ENCODE results near the gene ZNF133. TPM values are rescaled to one million over a fixed set of nuclear protein-coding genes. Genes with fewer than 3 reads are reported as not detected.
"Not testable (repeated sequence)": the region's sequence is repeated elsewhere in the genome, so short reads cannot be mapped to it uniquely, and the experiment has no call there.

The ZNF133 gene
- total and polyA plus RNA-seq, 12 donors, result 4.9 to 16.6 (median 6.0) TPM

DNA sequence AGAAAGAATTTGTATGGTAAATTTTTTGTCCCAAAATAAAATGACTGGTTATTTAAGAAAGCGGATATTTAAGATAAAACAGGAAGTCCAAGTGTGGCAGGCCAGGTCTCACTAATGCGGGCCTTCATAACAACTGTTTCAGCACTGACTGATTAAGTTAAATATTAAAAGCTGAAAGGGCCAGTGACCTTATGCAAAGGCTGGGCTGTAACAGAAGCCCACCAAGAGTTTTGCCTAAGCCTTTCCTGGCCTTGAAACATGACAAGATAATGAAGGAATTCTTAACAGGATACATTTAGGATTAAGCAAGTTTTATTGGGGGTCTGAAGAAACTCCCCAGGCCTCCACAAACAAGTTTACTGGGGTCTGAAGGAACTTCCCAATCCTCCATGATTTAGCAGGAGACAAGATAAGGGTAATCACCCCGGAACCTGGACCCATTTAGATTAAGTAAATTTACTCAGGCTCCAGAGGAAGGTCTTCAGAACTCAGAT lies 36.3 kb downstream of the ZNF133 start:
- intact Hi-C loops (cut with DNase I), result no loop called here
- 43 to 48% methylated on average over 3 of the region's 3 CpGs for WGBS, 2 donors
- Histone ChIP-seq H3K9me3 (peaks cover 0 to 15% (median 9%) of the 10 kb centered on the region in 11 donors), H3K27me3 (no peaks in the 10 kb centered on the region), H3K4me3 (no peak overlapping the region), H3K4me1 (no peaks in the 10 kb centered on the region), H3K36me3 (no peaks in the 10 kb centered on the region), H3K27ac (no peak overlapping the region)
- no peak for ATAC-seq
- TF ChIP-seq, protein P1, sequence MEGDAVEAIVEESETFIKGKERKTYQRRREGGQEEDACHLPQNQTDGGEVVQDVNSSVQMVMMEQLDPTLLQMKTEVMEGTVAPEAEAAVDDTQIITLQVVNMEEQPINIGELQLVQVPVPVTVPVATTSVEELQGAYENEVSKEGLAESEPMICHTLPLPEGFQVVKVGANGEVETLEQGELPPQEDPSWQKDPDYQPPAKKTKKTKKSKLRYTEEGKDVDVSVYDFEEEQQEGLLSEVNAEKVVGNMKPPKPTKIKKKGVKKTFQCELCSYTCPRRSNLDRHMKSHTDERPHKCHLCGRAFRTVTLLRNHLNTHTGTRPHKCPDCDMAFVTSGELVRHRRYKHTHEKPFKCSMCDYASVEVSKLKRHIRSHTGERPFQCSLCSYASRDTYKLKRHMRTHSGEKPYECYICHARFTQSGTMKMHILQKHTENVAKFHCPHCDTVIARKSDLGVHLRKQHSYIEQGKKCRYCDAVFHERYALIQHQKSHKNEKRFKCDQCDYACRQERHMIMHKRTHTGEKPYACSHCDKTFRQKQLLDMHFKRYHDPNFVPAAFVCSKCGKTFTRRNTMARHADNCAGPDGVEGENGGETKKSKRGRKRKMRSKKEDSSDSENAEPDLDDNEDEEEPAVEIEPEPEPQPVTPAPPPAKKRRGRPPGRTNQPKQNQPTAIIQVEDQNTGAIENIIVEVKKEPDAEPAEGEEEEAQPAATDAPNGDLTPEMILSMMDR (IDR thresholded peaks at IDR 0.05), result no peak
- DNase-seq, result no peak

DNA sequence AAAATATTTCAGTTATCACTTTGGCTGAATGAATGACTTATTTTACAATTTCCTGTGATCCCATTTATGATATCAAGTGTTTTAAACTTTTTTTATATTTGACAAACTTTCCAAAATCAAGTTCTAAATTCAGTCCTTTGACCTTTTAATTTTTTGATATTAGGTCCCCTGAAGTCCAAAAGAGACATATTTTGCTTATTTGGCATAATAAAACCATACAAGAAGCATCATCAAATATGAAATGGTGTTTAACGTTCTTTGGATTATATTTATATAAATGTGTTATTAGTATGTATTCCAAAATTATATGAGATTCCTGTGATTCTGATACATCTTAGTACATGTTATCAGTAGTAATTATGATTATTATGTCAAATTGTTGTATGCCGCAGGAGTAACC lies 38.7 kb downstream of the ZNF133 start:
- no peak for ATAC-seq
- DNase-seq, result no peak
- Histone ChIP-seq H3K4me3 (no peak overlapping the region), H3K27me3 (no peaks in the 10 kb centered on the region), H3K27ac (no peak overlapping the region), H3K36me3 (no peaks in the 10 kb centered on the region), H3K9me3 (peaks cover 0 to 38% (median 21%) of the 10 kb centered on the region in 11 donors), H3K4me1 (no peaks in the 10 kb centered on the region)
- intact Hi-C loops (cut with DNase I), result no loop called here
- TF ChIP-seq, protein P1 (IDR thresholded peaks at IDR 0.05), result no peak
- WGBS, 2 donors, result 95 to 99% methylated on average over 2 of the region's 2 CpGs

DNA sequence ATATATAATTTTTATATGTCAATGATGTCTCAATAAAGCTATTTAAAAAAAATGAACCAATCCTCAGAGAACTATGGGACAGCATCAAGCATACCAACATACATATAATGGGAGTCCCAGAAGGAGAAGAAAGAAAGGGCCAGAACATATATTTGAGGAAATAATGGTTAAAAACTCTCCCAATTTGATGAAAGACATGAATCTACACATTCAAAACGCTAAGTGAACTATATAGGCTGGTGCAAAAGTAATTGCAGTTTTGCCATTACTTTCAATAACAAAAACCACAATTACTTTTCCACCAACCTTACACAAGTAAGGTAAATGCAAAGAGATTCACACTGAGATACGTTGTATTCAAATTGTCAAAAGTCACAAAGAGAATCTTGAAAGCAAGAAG lies 43.4 kb downstream of the ZNF133 start:
- Histone ChIP-seq H3K27me3 (no peaks in the 10 kb centered on the region), H3K27ac (no peak overlapping the region), H3K4me3 (no peak overlapping the region), H3K4me1 (no peaks in the 10 kb centered on the region), H3K36me3 (no peaks in the 10 kb centered on the region), H3K9me3 (peaks cover 0 to 67% (median 26%) of the 10 kb centered on the region in 11 donors)
- intact Hi-C loops (cut with DNase I), result no loop called here
- ATAC-seq (no peak), DNase-seq (no peak)
- TF ChIP-seq, protein P1 (IDR thresholded peaks at IDR 0.05), result no peak
- 79 to 86% methylated on average over 2 of the region's 2 CpGs for WGBS, 2 donors

DNA sequence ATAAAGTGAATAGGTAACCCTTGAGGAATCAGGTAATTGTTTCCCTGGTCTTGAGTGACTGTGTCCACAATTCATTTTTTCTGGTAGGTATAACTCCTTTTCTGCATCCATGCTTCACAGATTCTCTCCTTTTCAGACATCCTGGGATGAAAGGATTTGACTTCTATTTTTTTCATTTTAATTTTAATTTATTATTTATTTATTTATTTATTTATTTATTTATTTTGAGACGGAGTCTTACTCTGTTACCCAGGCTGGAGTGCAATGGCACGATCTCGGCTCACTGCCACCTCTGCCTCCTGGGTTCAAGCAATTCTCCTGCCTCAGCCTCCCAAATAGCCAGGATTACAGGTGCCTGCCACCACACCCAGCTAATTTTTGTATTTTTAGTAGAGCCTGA lies 61.4 kb downstream of the ZNF133 start:
- H3K9me3 ChIP-seq, ATAC-seq: not testable (repeated sequence)

DNA sequence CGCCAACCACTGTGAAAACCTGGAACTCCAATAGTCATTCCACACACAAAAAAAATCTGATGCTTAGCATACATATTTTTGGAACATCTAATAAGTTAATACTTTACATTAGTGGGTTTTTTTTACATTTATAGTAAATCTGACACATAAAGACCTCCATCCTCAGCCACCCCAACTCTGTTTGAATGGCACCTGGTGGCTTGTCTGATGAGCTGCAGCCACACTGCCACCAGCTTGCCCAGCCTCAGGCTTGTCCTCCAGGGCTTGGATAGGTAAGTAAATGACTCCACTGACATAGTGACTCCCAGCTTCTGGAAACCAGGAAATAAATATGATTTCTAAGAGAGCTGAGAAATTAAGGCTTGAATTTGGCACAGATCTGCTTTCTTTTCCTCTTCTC lies 71.5 kb downstream of the ZNF133 start:
- H3K27ac ChIP-seq, result no peak overlapping the region
- no peaks in the 10 kb centered on the region for H3K4me1 ChIP-seq
- 84 to 92% methylated on average over 1 of the region's 1 CpG for WGBS, 2 donors
- no peaks in the 10 kb centered on the region for H3K36me3 ChIP-seq
- peaks cover 0 to 4% (median 0%) of the 10 kb centered on the region in 7 donors for H3K27me3 ChIP-seq
- TF ChIP-seq, protein P1 (IDR thresholded peaks at IDR 0.05), result no peak
- intact Hi-C loops (cut with DNase I), result no loop called here
- no peak for DNase-seq
- H3K9me3 ChIP-seq, result peaks cover 0 to 4% (median 0%) of the 10 kb centered on the region in 11 donors
- H3K4me3 ChIP-seq, result no peak overlapping the region
- no peak for ATAC-seq

More for the DNA sequence above, 61.4 kb downstream of the ZNF133 start:
- H3K36me3 ChIP-seq; intact Hi-C loops (cut with DNase I); H3K4me1 ChIP-seq; DNase-seq; H3K4me3 ChIP-seq; H3K27ac ChIP-seq: not testable (repeated sequence)
- 60 to 65% methylated on average over 3 of the region's 3 CpGs for WGBS, 2 donors
- peaks cover 0 to 16% (median 0%) of the 10 kb centered on the region in 7 donors for H3K27me3 ChIP-seq

All from heart right ventricle (tissue), 16 donors.